GM18519 (cell line): ENCODE measurements around the gene HIC1.
A peak's percentile ranks its signal among the peaks of the same experiment; 100 is the strongest.
"Not testable (repeated sequence)": the region's sequence is repeated elsewhere in the genome, so short reads cannot be mapped to it uniquely, and the experiment has no call there.

ENCODE experiments used
- ATAC-seq: cut with Tn5 transposase; IDR thresholded peaks from one replicate; pipeline ENCODE4 v1.9.1; 2021; ENCODE audit warnings: mild to moderate bottlenecking, moderate library complexity; ENCODE audit not compliant: unreplicated experiment, low FRiP score

Gene HIC1, protein sequence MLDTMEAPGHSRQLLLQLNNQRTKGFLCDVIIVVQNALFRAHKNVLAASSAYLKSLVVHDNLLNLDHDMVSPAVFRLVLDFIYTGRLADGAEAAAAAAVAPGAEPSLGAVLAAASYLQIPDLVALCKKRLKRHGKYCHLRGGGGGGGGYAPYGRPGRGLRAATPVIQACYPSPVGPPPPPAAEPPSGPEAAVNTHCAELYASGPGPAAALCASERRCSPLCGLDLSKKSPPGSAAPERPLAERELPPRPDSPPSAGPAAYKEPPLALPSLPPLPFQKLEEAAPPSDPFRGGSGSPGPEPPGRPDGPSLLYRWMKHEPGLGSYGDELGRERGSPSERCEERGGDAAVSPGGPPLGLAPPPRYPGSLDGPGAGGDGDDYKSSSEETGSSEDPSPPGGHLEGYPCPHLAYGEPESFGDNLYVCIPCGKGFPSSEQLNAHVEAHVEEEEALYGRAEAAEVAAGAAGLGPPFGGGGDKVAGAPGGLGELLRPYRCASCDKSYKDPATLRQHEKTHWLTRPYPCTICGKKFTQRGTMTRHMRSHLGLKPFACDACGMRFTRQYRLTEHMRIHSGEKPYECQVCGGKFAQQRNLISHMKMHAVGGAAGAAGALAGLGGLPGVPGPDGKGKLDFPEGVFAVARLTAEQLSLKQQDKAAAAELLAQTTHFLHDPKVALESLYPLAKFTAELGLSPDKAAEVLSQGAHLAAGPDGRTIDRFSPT

DNA sequence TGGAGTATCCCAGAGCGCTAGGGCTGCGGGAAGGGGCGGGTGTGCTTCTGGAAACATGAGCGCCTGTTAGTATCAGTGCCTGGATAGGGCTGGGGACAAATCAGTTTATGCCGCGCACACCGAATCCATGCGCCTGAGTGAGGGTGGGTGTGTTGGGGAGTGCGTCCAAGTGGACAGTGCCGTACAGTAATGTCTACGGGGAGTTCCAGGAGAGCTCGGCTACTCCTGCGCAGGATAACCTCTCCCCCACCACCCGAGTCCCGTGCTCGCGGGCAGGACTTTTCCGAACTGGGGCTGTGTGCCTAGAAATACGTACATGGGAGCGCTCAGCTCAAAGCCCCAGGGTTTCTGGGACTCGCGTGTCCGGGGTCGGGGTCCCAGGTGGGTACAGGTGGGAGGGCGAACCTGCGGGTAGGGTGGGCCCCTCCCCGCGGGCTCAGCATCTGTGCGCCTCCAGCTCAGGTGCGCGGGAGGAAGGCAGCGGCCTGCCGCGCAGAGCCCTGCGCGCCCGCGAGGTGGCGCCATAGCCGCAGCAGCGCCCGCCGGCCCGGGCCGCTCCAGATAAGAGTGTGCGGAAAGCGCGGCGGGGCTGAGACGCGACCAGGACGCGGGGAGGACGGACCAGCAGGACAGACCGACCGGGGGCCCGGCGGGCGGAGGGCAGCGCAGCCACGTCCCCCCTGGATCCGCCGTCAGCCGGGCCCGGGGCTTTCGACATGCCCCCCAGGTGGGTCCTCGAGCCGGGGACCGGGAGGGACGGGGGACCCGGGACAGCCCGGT is at the start of gene HIC1:
Gene HIC1, plus strand, starts transcription at position 592 of the 780 bp plus-strand sequence. CDS start 1,588 bp downstream, outside the sequence.
- ATAC-seq: peak; percentile 26

DNA sequence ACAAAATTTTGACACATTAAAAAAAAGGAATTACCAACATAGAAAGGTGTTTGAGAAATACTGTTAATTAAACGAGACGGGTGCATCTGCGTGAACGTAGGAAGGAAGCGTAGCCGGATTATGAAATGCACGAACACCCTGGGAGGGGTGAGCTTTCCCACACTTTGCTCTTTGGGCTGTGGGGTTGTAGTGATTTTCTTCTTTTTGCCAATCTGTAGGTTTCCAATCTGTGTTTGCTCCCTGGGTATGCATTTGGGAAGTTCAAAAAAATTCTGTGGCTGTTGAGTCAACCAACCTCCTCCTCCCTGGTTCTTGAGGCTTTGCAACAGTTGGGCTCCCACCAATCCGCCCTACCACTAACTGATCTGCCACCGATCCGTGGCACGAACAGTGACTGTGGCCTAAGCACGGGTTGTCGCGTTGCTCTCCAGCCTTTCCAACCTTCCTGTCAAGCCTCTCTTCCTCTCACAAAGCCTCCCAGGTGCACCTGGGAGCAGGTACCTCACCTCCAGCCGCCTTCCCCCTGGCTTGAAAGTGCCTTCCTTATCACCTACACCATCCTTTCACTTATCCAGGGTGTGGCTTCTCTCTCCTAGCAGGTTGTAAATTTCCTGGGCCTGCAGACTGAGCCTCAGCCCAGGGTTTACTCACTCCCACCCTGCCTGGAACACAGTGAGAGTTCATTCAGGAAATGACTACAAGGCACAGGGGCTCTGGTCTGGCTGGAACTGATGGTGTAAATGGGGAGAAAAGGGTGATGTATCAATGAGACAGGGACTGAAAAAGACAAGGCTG is 46.4 kb upstream of the HIC1 start:
- no peak for ATAC-seq

DNA sequence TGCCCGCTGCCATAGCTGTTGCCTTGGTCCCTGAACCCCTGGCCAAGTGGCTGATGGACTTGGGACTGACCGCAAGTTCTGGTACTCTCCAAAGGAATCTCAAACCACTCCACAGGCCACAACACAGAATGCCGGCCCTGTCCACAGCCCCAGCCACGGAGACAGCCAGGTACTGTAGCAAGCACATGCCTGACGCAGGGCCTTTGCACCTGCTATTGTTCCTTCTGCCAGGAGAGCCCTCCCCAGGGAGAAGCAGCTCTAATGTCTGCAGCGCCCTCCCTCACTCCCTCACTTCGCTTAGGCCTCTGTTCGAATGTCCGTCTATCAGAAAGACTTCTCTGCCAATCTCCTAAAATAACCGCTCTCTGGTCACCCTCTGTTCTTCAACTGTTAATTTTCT is 45.2 kb upstream of the HIC1 start:
- no peak for ATAC-seq

DNA sequence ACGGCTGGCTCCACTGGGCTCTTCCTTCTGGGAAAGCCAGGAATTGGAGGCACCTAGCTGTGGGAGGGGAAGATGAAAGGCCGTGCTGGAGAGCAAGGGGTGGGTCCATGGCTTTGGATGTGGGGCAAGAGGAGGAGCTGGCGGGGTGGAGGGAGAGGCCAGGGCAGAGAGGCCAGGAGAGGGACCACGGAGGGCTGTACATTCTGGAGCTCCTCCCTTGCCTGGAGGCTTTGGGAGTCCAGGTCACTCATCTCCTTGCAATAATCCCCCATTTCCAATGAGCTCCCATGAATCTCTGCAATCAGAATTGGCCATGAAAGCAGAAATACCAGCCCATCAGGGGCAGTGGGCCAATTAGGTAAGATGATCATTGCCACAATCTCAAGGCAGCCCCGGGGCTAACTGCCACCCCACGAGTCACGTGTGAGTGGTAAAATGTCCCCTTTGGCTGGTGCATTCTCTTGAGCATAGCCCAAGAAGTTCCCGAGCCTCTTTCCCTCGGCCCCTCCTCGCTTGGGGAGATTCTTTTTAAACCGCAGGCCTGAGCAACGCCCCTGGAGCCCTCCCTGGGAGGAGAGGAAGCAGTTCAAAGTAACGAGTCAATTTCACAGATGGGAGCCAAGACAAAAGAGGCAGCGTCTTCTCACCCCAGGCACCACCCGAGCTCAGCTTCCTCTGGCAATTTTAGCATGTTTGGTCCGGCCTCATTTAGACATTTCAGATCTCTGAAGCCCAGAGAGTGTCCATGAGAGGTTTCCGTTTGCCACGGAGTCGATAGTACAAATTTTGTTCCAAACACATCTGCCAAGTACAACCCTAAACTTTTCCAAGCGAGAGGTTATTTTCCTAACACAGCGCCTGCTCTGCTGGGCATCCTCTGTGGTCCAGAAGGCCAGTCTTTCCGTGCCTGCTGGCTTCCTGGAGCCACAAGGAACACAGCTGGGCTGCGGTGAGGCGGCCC is 43.2 kb upstream of the HIC1 start:
- ATAC-seq: no peak

DNA sequence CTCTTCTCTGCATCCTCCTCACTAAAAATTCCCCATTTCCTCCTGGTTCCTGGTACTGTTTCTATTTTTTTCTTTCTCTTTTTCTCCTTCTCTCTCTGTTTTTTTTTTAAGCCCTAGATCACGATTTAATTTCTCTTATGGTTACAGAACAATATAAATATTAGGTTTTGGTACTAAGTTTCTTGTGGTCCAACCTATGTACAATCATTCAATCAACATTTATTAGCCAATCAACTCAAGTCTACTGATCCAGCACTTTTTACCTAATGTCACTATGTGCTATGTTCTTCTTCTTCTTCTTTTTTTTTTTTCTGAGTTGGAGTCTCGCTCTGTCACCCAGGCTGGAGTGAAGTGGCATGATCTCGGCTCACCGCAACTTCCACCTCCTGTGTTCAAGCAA is 42.4 kb upstream of the HIC1 start:
- no peak for ATAC-seq

DNA sequence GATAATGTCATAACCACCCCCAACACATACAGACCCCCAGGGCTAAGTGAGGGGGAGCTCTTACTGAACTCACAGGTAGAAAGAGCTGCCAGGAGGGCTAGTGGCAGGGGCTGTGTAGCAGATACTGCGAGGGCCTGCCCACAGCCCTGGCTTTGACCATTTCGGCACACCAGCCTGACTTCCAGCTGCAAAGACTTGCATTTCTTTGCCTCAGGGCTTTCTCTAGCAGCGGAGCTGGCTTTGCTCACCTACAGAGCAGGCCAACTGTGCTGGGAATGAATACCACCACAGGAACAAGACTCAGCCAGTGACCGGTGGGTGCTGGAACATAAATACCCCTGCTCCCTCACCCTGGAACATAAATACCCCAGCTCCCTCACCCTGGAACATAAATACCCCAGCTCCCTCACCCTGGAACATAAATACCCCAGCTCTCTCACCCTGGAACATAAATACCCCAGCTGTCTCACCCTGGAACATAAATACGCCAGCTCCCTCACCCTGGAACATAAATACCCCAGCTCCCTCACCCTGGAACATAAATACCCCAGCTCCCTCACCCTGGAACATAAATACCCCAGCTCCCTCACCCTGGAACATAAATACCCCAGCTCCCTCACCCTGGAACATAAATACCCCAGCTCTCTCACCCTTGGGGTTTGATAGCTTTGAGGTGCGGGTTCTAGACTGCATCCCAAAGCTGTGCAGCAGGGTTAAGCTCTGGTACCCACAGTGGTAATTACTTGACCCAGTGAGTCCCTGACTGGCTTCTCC is 41.5 kb upstream of the HIC1 start:
- not testable (repeated sequence) for ATAC-seq

DNA sequence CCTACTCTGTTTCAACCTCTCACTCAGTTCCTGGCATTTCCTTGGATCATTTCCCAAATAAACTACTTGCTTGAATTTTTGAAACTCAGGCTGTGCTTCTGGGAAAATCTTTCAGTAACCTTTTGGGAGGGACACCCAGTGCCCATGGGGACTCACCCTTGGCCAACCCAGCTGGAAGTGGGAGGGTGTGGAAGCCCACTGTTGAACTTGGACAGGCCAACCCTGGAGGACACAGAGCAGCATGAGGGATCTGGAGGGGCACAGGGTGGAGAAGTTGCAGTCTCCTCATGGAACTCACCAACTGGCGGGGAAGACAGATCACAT is 40.9 kb upstream of the HIC1 start:
- no peak for ATAC-seq

DNA sequence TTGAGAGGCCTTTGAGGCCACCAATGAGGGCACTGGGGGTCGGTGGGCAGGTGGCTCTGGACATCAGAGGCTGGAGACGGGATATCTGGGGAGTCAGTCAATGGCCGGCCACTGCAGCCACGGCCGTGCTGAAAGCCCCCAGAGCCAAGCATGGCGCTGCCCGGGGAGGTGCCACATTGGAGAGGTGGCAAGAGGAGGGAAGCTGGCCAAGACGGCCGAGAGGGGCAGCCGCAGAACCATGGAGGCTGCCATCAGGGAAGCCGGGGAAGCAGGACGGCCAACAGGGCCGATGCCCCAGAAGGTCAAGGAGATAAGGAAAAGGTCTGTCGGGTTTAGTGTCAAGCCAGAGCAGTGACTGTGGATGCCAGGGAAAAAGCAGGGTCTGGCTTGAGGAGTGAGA is 39.6 kb upstream of the HIC1 start:
- ATAC-seq: no peak

DNA sequence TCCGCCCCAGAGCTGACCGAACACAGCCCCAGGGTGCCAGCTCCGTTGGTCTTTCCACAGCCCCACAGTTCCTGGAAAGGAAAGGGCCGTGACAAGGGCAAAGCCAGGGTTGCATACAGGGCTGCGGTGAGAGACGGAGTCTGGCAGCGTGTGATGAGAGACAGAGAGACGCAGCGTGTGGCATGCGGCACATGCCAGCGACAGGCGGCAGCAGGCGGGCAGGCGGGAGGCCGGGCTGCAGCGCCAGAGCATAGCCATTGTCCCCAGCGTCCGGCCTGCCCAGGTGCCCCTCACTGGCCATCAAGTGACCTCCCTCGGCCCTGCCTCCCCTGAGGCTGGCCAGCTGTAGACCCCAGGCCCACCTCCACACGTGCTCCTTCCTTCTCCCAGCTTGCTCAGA is 38.4 kb upstream of the HIC1 start:
- ATAC-seq: no peak

DNA sequence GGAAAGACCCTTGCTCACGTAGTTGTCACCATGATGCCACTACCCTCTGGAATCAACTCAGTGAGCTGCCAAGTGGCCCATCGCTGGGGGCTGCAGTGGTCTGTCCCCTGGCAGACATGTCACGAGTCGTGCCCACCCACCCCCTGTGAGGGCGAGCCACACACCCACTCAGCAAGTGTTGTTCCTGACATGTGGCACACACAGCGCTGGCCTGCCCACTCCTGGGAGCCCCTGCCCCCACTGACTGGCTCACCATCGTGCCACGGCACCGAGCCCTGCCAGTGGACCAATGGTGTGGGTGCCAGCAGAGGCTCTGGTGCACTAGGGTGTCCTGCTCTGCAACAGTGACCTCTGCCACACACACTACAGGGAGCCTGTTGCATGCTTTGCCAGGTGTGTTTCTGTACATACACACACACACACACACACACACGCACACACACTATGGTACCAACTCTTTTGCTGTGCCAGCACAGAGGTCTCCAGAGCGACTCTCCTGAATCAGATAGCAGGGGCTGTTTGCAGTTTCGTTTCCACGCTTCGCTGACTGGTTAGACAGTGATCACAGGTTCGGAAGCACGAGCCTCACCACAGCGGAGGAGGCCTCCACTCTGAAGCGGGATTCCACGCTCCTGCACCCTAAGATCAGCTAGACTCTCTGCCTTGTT is 37.5 kb upstream of the HIC1 start:
- no peak for ATAC-seq

DNA sequence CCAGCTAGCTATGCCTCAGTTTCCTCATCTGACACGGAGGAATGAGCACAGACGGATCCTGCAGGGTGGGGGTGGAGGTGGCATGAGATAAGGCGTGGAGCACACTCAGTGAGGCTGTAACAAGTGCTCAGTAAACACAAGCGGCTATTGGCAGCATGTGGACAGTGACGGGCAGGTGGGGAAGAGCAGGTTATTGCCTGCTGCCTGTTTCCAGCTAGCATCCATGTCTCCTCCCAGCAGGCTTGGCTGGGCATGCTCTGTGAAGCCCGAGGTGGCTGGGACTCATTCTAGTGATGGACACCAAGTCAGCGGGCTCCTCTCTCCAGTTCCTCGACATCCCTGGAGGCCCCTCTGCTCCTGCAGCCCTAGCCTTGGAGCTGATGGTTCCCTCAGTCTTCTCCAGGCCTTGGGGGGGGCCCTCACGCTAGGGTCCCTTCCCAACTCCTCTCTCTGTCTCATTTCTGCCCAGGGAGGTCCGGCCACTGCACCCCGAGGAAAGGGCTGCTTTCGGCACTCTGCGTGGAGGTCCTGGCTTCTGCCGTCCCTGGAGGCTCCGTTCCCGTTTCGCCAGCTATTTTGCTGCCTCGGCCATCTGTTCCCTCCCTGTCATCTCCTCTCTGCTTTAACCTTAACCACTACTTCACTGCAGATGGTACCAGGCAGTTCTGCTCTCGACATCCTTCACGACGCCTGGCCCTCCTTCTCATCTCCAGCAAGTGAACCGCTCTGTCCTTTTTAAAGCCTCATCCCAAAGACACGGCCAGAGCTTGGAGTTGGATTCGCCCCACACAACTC is 36.0 kb upstream of the HIC1 start:
- no peak for ATAC-seq

DNA sequence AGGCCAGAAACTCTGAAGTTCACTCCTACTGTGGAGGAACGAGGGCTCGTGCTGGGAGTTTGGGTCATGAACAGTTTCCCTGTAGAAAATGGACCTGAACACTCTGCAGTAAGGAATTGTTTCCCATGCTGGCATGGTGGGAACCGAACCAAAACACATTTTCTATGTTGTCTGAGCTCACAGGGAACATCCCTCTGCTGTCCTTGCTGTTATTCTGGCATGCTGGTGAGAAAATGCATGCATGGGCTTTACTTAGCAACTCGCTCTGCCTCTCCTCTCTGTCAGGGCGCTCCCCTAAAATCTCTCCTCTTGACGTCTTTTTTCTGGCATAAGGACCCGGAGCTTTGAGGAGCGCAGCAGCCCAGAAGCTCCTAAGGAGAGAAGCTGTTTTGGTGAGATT is 35.2 kb upstream of the HIC1 start:
- no peak for ATAC-seq

DNA sequence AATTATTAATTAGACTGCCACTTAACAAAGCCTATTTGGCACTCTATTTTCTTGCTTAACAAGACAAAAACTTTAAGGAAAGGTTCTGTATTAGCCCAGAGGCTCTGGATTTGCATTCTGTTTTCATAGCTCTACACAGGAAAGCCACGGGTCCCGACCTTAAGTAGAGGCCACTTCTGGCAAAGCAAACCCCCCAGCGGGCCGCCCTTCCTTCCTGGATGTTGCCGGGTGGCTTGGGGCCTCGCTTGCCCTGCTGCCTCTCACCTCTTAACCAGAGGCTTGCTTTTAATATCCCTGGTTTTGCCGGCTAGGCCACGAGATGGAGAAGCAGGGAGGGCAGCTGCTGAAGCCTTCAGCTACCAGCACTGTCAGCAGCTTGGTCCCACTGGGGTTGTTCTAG is 34.2 kb upstream of the HIC1 start:
- no peak for ATAC-seq

DNA sequence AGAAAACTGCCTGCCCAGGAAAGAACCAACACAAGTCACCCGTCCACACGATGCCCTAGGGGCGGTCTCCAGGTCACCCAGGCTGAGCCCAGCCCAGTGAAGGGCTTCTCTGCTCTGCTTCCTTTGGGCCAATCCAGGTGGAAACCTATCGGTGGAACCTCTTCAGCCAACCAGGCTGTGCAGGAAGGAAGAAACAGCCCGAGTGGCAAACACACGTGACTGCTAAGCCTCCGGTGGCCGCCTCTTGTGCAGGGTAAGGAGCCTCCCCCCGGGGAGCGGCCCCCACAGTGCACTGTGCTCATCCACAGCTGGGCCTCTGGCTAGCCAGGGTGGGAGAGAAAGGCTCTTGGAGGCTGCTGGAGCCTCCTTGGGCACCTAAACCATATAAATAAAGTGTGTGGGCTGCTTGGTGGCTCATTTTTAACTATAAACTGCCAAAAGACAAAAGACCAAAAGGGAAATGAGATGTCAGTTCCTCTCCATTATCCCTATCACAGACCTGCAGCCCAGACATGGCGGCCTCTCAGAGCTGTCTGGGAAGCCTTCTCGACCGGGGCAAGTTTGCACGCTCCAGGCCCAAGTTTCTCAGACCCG is 32.2 kb upstream of the HIC1 start:
- no peak for ATAC-seq

DNA sequence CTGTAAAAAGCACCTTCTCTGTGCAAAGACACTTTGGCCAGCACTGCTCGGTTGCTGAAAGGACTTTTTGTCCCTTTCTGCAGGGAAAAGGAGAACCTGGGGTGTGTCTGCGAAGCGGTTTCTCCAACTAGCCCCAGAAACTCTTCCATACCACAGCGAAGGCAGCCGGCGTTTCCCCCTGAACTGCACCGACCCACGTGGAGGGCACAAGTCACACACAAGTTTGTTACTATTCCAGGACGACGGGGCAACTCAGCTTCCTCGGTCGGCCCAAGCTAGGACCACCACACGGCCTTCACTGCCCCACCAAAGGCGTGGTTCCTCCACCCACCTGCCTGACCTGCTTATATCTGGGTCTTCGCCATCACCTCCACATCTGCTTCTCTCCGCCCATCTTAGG is 31.6 kb upstream of the HIC1 start:
- no peak for ATAC-seq

DNA sequence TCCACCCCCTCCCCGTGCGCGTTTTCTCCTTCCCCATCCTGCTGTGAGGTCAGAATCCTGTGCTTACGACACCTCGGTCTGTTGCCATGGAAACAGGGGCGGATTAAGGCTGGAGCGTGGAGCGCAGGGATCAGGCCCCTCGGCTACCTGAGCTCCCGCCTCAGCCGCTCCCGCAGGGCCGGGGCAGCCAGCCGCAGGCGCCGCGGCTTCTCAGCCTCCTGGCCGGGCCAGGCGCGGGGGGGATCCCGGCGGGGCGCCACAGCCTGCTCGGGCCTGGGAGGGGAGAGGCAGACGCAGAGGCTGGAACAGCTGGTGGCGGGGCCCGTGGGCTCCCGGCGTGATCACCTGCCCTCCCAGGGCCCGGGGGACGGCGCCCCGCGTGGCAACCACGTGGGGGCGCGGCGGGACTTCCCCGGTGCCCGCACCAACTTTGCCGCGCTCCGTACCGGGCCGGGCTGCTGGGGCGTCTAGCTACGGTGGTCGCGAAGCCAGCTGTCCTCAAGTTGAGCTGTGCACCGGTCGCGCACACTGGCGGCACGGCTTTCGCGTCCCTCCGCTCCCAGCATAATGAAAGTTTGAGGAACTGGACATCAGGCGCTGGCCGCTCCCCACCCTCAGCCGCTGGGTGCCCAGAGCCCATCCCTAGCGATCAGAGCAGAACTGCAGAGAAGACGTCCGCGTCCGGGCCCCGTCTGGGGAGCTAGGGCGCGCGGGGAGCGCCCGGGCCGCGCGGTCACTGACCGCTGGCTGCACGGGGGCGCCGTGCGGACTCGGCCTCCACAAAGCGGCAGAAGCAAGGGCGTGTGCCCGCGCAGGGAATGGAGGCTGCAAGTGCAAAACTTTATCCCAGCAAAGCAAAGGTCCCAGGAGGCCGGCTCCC is 31.0 kb upstream of the HIC1 start:
- ATAC-seq: no peak
